Measurements from ENCODE around the gene IRAK3.
"Not testable (repeated sequence)": the region's sequence is repeated elsewhere in the genome, so short reads cannot be mapped to it uniquely, and the experiment has no call there.

Gene IRAK3

GRCh38 chr12:66170606-66171005 is 18.4 kb upstream of the IRAK3 start:
- FAIRE-seq: no peak

- FAIRE-seq: not testable (repeated sequence)
Measured at GRCh38 chr12:66174391-66175325, 14.4 kb upstream of the IRAK3 start.

DNA sequence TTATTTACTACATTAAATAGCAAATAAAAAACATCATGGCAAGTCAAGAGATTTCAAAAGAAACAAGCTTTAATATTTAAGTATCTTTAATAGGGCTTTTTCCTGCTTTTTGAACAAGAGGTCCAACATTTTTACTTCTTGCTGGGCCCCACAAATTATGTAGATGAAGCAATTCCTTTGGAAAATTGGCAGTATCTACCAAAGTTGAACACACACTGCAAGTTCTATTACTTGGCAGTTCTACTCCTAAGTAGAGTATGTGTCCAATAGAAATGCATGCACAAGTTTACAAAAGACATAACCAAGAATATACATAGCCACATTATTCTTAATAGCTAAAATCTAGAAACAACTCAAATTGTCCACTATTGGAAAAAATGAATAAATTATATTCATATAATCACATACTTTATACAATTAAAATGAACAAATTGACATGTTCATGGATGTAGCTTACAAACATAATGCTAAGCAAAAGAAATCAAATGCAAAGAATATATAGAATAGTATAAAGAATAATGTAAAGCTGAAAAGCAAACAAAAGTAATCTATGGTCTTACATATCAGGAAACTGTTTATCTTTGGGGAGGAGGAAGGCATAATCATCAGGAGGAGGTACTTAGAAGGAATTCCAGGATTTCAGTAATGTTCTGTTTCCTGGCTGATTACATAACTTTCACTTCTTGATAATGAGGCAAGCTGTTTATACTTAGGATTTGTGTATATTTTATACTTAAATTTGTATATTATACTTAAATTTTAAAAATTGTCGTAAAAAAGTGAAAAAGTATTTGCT is 12.7 kb upstream of the IRAK3 start:
- FAIRE-seq: no peak

DNA sequence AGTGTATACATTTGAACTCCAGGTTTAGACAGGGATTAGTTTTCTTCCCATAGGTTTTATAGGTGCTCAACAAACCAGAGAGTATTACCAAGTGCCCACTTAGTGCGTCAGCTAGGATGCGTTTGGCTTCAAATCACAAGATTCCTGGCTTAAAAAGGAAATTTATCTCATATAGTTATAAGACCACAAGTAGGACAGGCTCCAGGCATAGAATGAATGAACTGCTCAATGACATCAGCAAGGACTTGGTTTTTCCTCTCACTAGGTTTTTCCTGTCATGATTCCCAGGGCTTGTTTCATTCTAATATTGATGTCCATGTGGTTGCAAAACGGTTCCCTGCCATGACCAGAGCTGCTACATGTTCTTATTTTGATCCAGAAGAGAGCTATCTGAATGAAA is 6.1 kb upstream of the IRAK3 start:
- FAIRE-seq: no peak

DNA sequence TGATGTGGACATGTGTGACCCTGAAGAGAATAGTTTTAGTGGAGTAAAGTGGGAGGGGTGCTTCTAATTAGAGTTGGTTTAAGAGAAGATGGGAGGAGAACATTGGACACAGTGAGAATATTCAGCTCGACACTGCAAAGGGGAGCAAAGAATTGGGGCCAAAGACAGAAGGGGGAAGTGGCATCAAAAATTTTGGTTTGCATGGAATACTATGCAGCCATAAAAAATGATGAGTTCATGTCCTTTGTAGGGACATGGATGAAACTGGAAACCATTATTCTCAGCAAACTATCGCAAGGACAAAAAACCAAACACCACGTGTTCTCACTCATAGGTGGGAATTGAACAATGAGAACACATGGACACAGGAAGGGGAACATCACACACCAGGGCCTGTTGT is 4.2 kb upstream of the IRAK3 start:
- not testable (repeated sequence) for FAIRE-seq

- no peak for FAIRE-seq
Measured at GRCh38 chr12:66187036-66187435, 2.0 kb upstream of the IRAK3 start.

GRCh38 chr12:66187821-66188220 is 1.2 kb upstream of the IRAK3 start:
- no peak for FAIRE-seq

DNA sequence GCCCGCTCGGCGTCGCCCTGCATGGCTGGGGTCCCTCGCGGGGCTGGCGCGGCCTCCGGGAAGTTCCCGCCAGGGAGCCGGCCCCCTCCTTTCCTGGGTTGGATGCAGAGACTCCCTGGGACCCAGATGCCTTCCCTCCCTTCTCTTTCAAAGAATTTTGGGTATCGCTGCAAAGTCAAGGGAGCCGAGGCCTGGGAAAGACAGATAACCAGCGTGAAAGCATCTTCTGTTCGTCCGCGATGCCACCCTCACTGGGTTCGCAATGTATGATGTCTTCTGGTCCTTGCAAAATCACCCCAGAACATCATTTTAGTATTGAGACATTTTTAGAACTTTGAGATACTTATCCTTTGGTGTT is 451 bp downstream of the IRAK3 start:
- FAIRE-seq: no peak

GRCh38 chr12:66189889-66190288 is 875 bp downstream of the IRAK3 start:
- FAIRE-seq: no peak

DNA sequence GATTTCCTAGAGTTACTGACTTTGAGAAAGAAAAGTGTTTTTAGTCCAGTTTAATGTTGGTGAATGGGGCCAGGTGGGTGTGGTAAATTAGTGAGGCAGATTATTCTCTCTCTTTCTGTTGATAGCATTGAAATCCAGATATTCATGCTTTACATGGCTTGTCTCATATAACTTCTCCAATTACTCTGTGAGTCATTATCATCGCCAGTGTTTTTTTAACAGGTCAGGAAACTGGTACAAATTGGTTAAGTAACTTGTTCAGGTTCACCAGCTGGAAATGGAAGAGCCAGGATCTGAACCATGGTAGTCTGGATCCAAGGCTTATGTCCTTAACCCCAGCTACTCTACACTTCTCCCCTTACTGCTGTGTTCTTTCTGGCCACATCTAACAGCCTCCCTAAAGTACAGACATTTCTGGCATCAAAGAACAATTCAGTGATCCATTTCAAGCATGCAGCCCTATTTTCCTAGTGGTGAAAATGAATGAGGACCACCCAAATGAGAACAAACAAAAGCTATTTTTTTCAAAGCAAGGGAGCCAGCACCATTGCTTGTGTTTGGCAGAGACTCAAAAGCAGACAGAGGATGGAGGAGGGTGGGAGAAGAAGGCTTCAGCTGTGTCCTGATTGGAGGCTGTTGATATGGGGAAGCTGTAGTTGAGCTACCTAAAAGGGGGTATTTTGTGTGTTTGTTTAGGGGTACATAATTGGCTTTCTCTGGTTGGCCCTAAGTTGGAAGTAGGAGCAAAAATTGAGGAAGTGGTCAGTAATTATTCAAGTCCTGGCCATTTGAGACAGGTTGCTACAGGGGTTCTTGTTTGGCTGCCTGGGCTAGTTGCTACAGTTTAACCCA is 1.7 kb downstream of the IRAK3 start:
- FAIRE-seq: no peak

DNA sequence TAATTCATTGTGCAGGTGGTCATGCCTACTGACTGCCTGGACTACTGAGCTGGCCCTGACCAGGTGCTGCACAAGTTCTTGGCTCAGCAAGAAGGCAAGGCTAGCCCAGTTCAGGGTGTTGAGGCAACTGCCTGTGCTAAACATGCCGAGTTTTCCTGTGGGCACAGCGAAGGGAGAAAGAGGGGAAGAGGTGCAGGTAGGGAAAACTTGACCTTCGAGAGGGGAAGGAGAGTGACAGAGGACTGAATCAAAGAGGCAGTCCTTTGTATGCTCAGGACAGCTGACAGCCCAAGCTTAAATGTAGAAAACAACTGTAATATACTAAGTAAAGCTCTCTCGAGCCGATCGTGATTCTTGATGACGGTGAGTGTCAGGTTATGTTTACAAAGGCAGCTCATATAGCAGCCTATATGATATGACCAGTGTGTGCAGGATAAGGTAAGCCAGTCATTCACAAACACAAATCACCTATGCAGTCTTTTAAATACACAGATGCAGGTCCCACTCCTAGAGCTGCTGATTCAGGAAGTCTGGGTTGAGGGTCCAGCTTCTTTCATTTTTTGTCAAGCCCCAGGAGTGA is 2.6 kb downstream of the IRAK3 start:
- no peak for FAIRE-seq

GRCh38 chr12:66194122-66194521 is 5.1 kb downstream of the IRAK3 start:
- no peak for FAIRE-seq

DNA sequence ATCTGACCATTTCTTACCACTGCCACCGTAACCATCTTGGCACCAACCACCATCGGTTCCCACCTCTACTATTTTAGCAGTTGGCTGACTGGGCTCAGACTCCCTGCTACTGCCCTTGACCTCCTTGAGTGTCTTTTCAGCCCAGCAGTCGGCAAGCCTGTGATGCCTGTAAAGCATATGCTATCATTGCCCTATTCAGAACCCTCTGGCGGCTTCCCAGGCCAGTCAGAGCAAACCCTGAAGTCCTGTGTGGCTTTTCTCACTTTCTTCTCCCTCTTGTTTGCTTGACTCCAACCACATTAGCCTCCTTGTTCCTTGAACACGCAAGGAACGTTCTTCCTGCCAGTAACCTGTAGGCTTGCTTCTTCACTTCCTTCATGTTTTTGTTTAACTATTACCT is 6.2 kb downstream of the IRAK3 start:
- FAIRE-seq: no peak

DNA sequence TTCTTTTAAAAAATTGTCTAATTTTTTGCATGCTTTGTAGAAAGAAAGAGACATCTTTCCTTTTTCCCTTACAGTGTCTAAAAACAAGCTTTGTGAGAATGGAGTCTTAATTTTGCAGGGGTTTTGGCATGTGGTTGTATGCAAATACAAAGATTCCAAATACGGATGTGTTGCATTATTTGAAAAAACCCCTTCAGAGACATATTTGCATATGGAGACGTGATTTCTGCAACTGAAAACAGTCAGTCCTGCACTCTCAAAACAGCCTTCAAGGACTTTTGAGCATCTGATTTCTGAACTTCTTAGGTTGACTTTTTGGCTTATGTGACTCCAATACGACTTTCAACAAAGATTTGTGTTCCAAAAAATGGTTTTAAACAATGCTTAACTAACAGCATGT is 7.8 kb downstream of the IRAK3 start:
- no peak for FAIRE-seq

DNA sequence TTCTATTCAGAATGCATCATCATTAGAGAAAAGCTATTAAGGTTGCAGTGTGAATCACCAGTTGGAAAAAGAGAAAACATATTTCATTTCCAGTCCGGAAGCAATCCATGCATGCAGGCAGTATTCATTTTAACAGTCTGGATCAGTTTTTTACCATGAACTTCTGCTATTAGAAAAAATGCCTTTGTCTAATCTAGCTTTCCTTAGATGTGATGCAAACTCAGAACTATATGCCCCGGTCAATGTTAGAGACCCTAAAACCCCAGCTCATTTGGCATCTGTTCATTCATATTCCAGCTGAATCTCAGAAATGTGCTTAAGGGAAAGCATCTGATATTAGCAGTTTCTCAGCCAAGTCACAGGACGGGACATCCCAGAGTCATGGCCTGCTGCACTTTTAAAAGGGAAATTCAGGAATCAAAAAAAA is 8.5 kb downstream of the IRAK3 start:
- FAIRE-seq: no peak

- no peak for FAIRE-seq
Measured at GRCh38 chr12:66199141-66199540, 10.1 kb downstream of the IRAK3 start.

DNA sequence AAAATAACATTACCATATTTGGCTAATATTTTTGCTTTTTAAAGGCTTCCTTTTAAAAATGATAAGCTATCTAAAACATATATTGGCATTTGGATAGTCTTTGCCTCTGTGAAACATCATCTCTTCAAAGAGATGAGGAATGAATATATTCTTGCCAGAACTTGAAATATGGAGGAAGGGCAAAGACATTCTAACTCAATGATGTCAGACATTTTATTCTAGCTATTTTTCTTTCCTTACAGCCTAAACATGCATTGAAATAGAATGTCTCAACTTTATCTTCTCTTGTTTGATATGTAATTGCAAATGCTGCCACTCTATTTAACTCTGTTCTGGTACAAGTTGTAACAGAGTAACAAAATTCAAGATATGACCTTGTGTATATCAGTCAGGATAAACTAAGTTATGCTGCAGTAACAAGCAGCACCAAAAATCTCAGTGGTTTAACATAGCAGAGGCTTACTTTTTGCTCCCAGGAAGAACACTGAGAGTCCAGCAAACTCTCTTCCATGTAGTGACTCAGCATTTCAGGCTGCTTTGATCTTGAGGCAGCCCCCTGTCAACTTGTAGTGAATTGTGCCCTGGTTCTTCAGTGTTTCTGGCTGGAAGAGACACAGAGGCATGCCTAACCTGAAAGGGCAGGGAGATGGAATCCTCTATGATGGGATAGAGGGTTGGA is 11.0 kb downstream of the IRAK3 start:
- no peak for FAIRE-seq

DNA sequence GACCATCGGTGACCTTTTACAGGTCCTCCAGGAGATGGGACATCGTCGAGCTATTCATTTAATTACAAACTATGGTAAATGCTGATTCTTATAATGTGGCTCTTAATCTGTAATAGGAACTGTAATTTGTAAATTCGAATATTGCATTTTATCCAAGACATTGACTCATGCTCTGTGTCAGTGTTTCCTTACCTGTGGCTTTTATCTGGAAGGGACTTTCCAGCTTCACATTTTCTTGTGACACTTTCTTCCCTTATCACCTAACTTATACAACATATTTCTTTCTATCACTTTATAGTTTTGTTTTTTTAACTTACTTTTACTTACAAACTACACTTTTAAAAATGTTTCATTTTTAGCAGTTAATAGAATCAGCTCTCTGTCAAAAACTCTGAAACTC is 14.8 kb downstream of the IRAK3 start:
- no peak for FAIRE-seq

- FAIRE-seq: no peak
Measured at GRCh38 chr12:66206141-66206540, 17.1 kb downstream of the IRAK3 start.

GRCh38 chr12:66210840-66211239 is 21.8 kb downstream of the IRAK3 start:
- no peak for FAIRE-seq

DNA sequence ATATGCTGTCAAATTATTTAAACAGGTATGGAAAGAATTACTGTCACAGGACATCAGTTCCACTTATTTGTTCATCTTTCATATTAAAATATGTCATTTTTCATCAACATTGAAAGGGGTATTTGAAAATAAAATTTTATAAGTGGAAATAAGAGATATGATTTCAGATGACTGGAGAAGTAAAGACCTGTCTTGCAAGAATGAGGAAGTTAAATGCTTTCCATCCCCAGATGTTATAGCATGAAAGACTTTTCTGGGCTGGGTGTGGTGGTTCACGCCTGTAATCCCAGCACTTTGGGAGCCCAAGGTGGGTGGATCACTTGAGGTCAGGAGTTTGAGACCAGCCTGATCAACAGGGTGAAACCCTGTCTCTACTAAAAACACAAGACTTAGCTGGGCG is 22.6 kb downstream of the IRAK3 start:
- not testable (repeated sequence) for FAIRE-seq

DNA sequence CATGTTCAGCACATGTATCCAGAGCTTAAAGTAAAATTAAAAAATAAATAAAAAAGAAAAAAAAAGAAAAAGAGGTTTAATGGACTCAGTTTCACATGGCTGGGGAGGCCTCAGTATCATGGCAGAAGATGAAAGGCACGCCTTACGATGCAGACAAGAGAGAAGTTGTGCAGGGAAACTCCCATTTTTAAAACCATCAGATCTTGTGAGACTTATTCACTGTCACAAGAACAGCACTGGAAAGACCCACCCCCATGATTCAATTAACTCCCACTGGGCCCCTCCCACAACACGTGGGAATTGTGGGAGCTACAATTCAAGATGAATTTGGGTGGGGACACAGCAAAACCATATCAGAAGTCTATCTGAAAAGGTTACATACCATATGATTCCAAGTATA is 24.0 kb downstream of the IRAK3 start:
- not testable (repeated sequence) for FAIRE-seq
